Measurements from ENCODE around the gene TRPM1.
"Not testable (repeated sequence)": the region's sequence is repeated elsewhere in the genome, so short reads cannot be mapped to it uniquely, and the experiment has no call there.

The TRPM1 gene

GRCh38 chr15:31125061-31125460 lies 23.5 kb upstream of the TRPM1 start:
- DNase-seq (ENCODE audit: low spot score) = no peak

DNA sequence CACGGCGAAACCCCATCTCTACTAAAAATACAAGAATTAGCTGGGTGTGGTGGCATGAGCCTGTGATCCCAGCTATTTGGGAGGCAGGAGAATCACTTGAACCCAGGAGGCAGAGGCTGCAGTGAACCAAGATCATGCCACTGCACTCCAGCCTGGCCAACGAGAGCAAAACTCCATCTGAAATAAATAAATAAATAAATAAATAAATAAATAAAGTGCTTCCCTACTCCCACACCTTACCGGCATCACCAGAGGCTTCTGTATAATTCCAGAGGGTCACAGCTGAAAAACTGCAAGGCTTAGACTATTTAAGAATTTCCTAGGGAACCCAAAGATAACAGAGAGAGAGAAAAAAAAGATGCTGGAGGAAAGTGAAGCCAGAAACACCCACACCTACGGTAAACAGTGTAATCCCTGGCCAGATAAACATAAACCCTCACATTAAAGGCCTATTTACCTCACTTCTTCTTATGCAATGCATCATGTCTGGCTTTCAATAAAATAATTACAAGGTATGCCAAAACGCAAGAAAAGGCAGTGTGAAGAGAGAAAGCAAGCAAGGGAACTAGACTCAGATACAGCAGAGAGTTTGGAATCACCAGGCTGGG lies 15.0 kb upstream of the TRPM1 start:
- DNase-seq (ENCODE audit: low spot score) = no peak

- DNase-seq (ENCODE audit: low spot score) = no peak
Observed at GRCh38 chr15:31111091-31111647, 9.6 kb upstream of the TRPM1 start.

- DNase-seq (ENCODE audit: low spot score) = no peak
Observed at GRCh38 chr15:31108836-31109235, 7.3 kb upstream of the TRPM1 start.

- DNase-seq (ENCODE audit: low spot score) = no peak
Observed at GRCh38 chr15:31106495-31107300, 5.2 kb upstream of the TRPM1 start.

DNA sequence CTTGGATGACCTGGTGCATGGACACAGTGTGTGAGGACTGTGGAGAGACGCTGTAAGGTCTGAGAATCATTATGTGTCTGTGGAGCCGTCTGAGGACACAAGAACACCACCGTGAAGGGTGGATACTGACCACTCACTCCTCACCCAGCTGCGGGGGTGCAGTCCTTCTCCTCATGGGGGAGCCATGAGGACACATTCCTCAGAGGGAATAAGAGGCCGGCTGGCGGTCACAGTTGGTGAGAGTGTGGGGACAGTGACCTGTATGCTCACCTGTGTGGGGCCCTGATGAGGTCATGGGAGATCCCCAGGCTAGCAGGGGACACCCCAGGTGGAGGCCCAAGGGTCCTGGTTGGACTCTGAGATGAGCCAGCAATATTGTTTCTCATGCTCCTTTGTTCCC lies 2.5 kb upstream of the TRPM1 start:
- no peak for DNase-seq (ENCODE audit: low spot score)

DNA sequence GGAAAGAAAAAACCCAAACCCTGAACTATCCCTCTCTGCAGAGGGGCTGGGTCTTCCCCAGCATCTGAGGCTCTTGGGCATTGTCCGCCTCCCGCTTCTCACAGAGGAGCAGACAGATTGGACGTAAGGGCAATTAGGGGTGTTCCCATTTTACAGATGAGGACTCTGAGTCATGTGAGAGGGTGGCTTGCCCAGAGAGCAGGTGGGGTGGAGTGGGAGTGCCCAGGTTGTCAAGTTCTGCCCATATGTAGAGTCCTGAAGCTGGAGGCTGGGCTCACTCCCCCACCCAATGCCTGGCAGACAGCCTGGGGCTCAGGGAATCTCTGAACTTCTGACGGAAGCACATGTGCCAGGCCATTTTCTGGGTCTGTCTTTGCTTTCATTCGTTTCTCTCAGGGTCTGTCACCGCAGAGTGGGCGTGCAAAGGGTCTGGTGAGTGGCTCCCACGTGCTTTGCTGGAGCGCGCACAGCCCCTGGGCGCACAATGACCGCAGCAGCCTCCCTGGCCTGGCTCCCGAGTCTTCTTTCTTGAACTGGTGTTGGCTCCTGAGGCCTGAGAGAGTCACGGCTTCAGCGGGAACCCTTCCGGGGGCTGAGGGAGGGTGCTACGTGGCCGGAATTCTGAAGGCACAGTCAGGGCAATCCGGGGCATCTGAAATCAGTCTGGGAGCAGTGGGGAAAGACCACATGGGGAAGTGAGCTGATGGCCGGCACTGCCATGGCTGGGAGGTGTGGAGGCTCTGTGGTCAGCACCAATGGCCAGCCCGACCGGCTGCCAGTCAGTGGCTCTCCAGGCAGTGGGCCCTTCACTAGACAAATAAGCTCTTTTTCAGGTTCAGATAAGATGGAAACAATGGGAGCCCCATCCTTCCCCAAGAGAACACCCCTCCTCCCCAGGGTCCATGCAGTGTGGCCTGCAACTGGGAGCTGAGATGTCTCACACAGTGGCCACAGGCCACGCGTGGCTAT lies 1.1 kb upstream of the TRPM1 start:
- no peak for DNase-seq (ENCODE audit: low spot score)

- DNase-seq (ENCODE audit: low spot score) = no peak
Observed at GRCh38 chr15:31102039-31102321, 455 bp upstream of the TRPM1 start.

GRCh38 chr15:31100738-31101137 lies 787 bp downstream of the TRPM1 start:
- DNase-seq (ENCODE audit: low spot score) = no peak

DNA sequence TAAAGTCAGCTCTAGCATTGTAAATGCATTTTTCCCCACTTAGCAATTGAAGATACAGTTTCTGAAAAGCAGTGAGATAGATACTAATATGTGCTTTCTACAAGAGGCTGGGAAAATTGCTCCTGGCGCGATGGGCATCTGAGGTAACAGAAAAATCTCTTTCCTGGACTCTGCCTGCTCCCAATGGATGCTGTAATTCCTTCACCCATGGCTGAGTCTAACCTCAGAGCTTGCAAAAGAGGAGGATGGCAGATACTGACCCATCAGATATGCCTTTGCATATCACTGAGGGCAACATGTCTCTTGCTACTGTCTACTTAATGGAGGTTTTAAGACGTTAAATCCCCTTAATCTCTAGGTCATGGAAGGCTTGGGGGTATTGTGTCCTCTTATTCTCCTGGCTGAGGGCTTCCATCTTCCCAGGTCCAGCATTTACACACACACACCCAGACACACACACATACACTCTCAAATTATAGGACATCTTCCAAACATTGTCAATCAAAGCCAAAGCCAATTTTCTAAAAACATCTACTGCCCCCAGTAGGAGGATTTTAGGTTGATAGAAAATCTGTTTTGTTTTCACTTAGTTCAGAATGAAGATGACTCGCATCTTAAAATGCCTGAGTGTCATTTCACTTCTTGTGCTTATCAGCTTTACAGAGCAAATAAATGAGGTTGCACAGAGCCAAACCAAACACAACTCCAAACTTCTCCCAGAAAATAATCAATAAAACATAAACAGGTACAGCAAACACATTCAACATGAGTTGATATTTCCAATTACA lies 2.4 kb downstream of the TRPM1 start:
- no peak for DNase-seq (ENCODE audit: low spot score)

- no peak for DNase-seq (ENCODE audit: low spot score)
Observed at GRCh38 chr15:31098491-31098917, 3.0 kb downstream of the TRPM1 start.

- DNase-seq (ENCODE audit: low spot score) = no peak
Observed at GRCh38 chr15:31096563-31096962, 5.0 kb downstream of the TRPM1 start.

DNA sequence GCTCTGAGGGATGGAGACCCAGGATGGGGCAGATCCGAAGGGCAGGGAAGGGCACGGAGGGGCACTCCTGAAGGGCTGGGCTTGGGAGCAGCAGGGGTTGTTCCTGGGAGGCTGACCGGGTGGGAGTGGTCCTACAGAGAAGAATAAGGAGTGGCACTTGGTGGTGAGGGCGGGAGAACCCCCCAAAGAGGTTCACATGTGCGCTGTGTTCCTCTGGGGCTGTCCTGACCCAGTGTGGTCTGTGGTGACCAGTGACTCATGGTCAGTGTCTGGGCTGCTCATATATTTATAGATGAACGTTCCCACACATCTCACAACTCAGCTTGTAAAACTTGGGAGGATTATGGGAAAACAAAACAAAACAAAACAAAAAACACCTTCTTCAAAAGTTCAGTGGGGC lies 10.0 kb downstream of the TRPM1 start:
- DNase-seq (ENCODE audit: low spot score) = no peak

DNA sequence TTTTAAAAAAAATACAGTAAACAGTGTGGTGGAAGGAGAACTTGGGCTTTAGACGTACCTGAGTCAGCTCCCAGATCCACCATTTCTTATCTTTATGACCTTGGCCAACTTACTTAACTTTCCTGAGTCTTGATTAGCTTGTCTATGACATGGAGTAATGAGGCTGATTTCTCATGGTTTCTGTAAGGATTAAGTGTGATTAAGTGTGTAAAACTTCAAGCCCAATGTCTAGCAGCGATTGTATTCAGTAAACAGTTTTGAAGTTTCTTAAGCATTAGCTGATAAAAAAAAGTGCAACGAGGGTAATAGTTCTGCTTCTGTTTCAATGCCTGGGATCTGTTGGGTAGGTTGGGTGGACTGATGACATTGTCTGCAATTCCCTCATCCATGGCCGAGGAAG lies 10.8 kb downstream of the TRPM1 start:
- no peak for DNase-seq (ENCODE audit: low spot score)

DNA sequence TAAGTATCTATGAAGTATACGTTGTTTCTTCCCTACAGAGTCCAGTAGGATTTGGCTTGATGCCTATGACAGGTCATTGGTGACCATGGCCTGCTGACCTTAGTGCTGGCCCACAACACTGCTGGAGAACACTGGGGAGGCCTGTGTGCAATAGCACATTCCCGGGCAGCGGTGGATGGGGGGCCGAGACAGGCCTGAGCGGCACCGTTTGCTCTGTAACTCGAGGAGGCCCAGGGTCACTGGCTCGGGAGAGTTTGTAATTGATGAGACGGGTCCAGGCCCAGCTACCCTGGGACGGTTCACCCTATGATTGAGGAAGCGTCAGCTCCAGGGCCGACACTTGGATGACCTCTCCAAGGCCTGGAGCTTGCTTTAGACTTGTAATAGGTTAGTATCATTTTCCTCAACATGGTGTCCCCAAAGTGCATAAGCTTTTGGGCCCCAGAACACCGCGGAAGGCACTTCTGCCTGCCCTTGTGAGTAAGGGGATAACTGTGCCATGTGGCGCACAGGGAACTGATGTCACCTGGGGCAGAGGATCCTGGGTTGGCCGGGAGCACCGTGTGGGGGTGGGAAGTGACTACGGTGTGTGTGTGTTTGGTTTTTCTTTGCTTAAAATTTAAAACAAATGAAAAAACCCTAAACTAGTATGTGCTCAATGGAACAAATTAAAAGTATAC lies 12.0 kb downstream of the TRPM1 start:
- no peak for DNase-seq (ENCODE audit: low spot score)

DNA sequence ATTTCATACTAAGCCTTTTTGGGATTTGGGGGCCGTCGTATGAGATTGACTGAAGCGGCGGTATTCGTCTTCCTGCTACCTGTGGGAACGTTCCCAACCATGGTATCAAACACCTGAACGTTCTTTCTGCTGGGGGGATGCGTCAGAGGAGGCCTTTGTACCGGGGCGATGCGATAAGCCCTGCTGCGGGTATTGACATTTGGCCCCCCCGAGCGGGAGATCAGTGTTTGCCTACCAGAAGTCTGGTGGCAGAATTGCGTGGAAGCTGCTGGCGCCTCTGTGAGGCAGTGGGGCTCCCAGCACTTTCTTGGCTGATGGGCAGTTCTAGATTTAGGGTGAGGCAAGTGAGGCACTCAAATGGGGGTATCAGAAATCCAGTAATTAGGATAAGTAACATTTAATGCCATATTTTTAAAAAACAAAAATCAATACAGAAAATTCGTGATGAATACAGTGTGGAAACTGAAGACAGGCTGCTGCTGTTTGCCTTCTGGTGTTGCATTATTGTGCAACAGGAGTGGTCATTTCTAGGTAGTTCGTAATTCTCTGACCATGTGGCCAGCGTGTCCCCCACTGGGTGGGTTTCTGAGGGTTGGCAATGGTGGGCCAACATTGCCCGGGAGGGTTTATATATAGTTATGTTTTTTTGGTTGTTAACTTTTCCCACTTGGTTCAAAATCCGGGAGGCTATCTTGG lies 12.7 kb downstream of the TRPM1 start:
- DNase-seq (ENCODE audit: low spot score) = no peak

GRCh38 chr15:31088041-31088440 lies 13.5 kb downstream of the TRPM1 start:
- not testable (repeated sequence) for DNase-seq (ENCODE audit: low spot score)

- DNase-seq (ENCODE audit: low spot score) = no peak
Observed at GRCh38 chr15:31086344-31086743, 15.2 kb downstream of the TRPM1 start.

GRCh38 chr15:31085359-31085758 lies 16.2 kb downstream of the TRPM1 start:
- DNase-seq (ENCODE audit: low spot score) = no peak

GRCh38 chr15:31084176-31084575 lies 17.3 kb downstream of the TRPM1 start:
- no peak for DNase-seq (ENCODE audit: low spot score)

Measured in SK-N-DZ (cell line).